Spleen (tissue), 11 donors: ENCODE measurements around the gene USPL1. TPM values are rescaled to one million over a fixed set of nuclear protein-coding genes. Genes with fewer than 3 reads are reported as not detected.

ENCODE experiments used
- DNase-seq: peaks from one replicate; pipeline ENCODE4 v3.0.0-alpha.2; 2020
- H3K27ac ChIP-seq, 8 donors: fragments of 200-600 bp; sonication (generic) in 7 of 8; 1 replicate in 4 of 8; 2 replicates in 4 of 8; pipeline versions ENCODE4 v1.5.0 to v1.8.0; 2016 to 2021; ENCODE audit warnings: inconsistent platforms in 4 of 8, mild to moderate bottlenecking in 4 of 8, moderate library complexity in 1 of 8
- H3K27me3 ChIP-seq, 7 donors: fragments of 200-600 bp; sonication (generic) in 6 of 7; replicated peaks in 1 of 7; 1 replicate in 4 of 7; 2 replicates in 3 of 7; pipeline versions ENCODE4 v1.5.0 to v1.8.0; 2016 to 2021; ENCODE audit warnings: inconsistent platforms in 3 of 7, mild to moderate bottlenecking in 1 of 7
- H3K36me3 ChIP-seq, 6 donors: fragments of 200-600 bp; sonication (generic) in 5 of 6; 1 replicate in 4 of 6; 2 replicates in 2 of 6; pipeline versions ENCODE4 v1.5.0 to v1.8.0; 2016 to 2021; ENCODE audit warnings: inconsistent platforms in 2 of 6
- H3K4me1 ChIP-seq, 6 donors: fragments of 200-600 bp; sonication (generic) in 5 of 6; 1 replicate in 3 of 6; 2 replicates in 3 of 6; pipeline versions ENCODE4 v1.5.0 to v1.8.0; 2016 to 2021; ENCODE audit warnings: inconsistent platforms in 3 of 6
- H3K4me3 ChIP-seq, 8 donors: fragments of 200-600 bp; sonication (generic) in 7 of 8; 1 replicate in 4 of 8; 2 replicates in 4 of 8; pipeline versions ENCODE4 v1.5.0 to v1.8.0; 2016 to 2021; ENCODE audit warnings: inconsistent platforms in 4 of 8, mild to moderate bottlenecking in 4 of 8, moderate library complexity in 2 of 8
- H3K9me3 ChIP-seq, 8 donors: fragments of 200-600 bp; sonication (generic) in 7 of 8; 1 replicate in 4 of 8; 2 replicates in 4 of 8; pipeline versions ENCODE4 v1.5.0 to v1.8.0; 2016 to 2021; ENCODE audit warnings: inconsistent platforms in 4 of 8
- POLR2A ChIP-seq, 3 donors: fragments of 450-650 bp; IDR thresholded peaks; one replicate each; pipeline ENCODE4 v1.5.1; 2017; ENCODE audit warnings: antibody characterized with exemption in 3 of 3, mild to moderate bottlenecking in 1 of 3
- POLR2AphosphoS5 ChIP-seq, 3 donors: sonication (generic); formaldehyde crosslinking; IDR thresholded peaks; one replicate each; pipeline ENCODE4 v1.5.1; 2017; ENCODE audit warnings: antibody characterized with exemption in 3 of 3
- WGBS, 5 donors: extraction: QIAGEN DNeasy Blood & Tissue Kit in 3 of 5; methylation state at CpG; one replicate each; pipeline versions ENCODE4 v1.1.5 to v1.1.7; 2013 to 2018; 5-methylcytosine and 5-hydroxymethylcytosine counted together
- intact Hi-C: fragments of 100-400 bp; cut with DNase I; formaldehyde crosslinking; loops from one replicate; pipeline ENCODE4 v1.15.0; 2023; ENCODE audit warnings: low total_unique reads
- polyA plus RNA-seq, 3 donors: library from polyadenylated mRNA; stranded (reverse); fragments of 200-250 nt; gene quantifications; one replicate each; pipeline ENCODE4 v1.2.1, GENCODE V29; 2013
- total RNA-seq, 7 donors: library from RNA; depleted of rRNA in 3 of 7; stranded (reverse); fragments of >200 nt in 3 of 7; fragmentation: NEBNext Ultra II Directional in 4 of 7; extraction: Animal tissue kit (Norgen Biotek cat#: 25700) in 4 of 7; gene quantifications; one replicate each; pipeline versions ENCODE4 v1.1.0 to v1.2.1, GENCODE V29; 2016 to 2021
- TF ChIP-seq, protein P1 (sequence below), 11 experiments: fragments of 200-600 bp in 7 of 11; fragments of 450-650 bp in 4 of 11; sonication (generic) in 4 of 11; IDR thresholded peaks in 8 of 11; conservative IDR thresholded peaks in 3 of 11; 1 replicate in 7 of 11; 2 replicates in 4 of 11; pipeline versions ENCODE4 v1.4.0 to v1.8.0; 2016 to 2021; ENCODE audit warnings: antibody characterized with exemption in 11 of 11, inconsistent platforms in 4 of 11, mild to moderate bottlenecking in 1 of 11
- donor health status: healthy with polysubstance abuse.
- donor health status: DM: no; HTN: no; CAD: no; lungs with moderate emphysema.
- donor health status: DM: no; HTN: no; CAD: no.
- donor health status: Bipolar disorder and iron deficiency.
- donor health status: healthy.
- donor health status: DM: no; HTN: no; CAD: no.
- donor health status: DM: yes; HTN: yes; CAD: no.

The USPL1 gene
- total and polyA plus RNA-seq, 10 donors, result 11.7 to 42.2 (median 26.6) TPM

DNA sequence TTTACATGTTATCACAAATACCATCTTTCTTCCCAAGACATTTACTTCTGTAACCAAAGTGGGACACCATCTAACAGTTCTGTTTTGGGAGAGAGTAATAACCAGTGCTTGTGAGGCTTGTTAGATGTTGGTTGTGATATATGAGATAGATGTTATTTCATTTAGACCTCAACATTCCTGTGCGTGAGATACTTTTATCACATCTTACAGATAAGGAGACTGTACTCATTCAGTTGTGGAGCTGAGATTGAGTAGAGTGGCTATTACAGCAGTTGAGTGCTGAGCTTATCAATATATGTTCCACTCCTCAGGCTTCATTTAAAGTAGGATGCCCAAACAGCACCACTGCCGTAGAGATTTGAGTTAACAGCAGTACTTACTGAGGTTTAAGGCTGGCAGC is 43.1 kb downstream of the USPL1 start:
- H3K9me3 ChIP-seq, result no peaks in the 10 kb centered on the region
- intact Hi-C loops, result no loop called here
- DNase-seq, result no peak
- no peaks in the 10 kb centered on the region for H3K27me3 ChIP-seq
- peaks cover 0 to 45% (median 28%) of the 10 kb centered on the region in 6 donors for H3K36me3 ChIP-seq
- H3K4me3 ChIP-seq, result no peak overlapping the region
- peak overlapping the region in 2 of 8 donors; percentile 69 to 70 for H3K27ac ChIP-seq
- WGBS, 5 donors, result 90 to 95% (median 91%) methylated on average over 2 of the region's 2 CpGs
- TF ChIP-seq POLR2AphosphoS5 (IDR thresholded peaks at IDR 0.05), result no peak
- TF ChIP-seq, protein P1, sequence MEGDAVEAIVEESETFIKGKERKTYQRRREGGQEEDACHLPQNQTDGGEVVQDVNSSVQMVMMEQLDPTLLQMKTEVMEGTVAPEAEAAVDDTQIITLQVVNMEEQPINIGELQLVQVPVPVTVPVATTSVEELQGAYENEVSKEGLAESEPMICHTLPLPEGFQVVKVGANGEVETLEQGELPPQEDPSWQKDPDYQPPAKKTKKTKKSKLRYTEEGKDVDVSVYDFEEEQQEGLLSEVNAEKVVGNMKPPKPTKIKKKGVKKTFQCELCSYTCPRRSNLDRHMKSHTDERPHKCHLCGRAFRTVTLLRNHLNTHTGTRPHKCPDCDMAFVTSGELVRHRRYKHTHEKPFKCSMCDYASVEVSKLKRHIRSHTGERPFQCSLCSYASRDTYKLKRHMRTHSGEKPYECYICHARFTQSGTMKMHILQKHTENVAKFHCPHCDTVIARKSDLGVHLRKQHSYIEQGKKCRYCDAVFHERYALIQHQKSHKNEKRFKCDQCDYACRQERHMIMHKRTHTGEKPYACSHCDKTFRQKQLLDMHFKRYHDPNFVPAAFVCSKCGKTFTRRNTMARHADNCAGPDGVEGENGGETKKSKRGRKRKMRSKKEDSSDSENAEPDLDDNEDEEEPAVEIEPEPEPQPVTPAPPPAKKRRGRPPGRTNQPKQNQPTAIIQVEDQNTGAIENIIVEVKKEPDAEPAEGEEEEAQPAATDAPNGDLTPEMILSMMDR (IDR thresholded peaks at IDR 0.05 in 8 of 11, conservative IDR thresholded peaks at IDR 0.05 in 3 of 11), result no peak
- TF ChIP-seq POLR2A (IDR thresholded peaks at IDR 0.05), result no peak
- H3K4me1 ChIP-seq, result peaks cover 4 to 70% (median 28%) of the 10 kb centered on the region in 6 donors

DNA sequence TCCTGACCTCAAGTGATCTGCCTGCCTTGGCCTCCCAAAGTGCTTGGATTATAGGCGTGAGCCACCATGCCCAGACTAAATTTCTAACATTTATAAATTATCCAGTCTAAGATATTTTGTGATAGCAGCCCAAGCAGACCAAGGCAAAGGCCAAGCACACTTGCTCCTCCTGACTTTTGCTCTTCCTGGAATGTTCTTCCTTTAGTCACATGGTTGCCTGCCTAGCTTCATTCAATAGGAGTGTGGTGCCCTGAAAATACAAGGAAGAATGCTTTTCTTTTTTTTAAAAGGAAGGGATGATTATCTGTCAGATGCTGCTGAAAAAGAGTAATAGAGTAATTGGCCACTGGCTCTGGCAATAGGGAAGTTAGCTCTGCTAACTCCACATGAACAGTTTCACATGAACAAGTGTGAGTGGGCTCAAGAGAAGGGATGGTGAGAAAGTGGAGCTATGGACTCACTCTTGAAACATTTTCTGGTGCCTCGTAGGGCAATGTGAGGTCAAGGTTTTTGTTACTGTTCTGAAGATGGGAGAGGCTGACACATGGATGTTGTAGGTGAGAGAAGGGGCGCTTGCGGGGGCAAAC is 47.1 kb downstream of the USPL1 start:
- 90 to 96% (median 93%) methylated on average over 4 of the region's 4 CpGs for WGBS, 5 donors
- TF ChIP-seq POLR2AphosphoS5 (IDR thresholded peaks at IDR 0.05) (no peak), POLR2A (IDR thresholded peaks at IDR 0.05) (no peak)
- TF ChIP-seq, protein P1 (IDR thresholded peaks at IDR 0.05 in 8 of 11, conservative IDR thresholded peaks at IDR 0.05 in 3 of 11), result no peak
- H3K4me1 ChIP-seq, result peaks cover 4 to 66% (median 30%) of the 10 kb centered on the region in 6 donors

DNA sequence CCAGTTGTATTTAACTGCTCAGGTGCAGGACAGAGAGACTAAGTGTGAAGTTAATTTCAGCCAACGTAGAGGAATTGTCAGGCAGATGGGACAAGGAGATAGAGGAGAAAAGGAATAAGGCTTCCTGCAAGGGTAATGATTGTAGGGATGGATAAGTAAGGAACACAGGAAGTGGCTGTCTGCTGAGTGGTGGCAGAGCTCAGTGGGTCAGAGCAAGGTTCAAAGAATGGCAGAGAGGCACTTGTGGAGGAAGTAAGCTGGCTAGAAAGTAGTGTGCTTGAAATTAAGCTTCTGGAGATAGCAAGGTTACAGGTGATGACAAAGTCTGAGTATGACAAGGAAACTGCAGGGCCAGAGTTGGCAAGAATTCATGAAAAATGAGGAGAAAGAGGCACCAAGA is 47.9 kb downstream of the USPL1 start:
- H3K27ac ChIP-seq, result peak overlapping the region in 1 of 8 donors; percentile 11
- intact Hi-C loops, result no loop called here
- H3K9me3 ChIP-seq, result no peaks in the 10 kb centered on the region
- no peaks in the 10 kb centered on the region for H3K27me3 ChIP-seq
- H3K4me3 ChIP-seq, result no peak overlapping the region
- H3K4me1 ChIP-seq, result peaks cover 4 to 57% (median 28%) of the 10 kb centered on the region in 6 donors
- H3K36me3 ChIP-seq, result no peaks in the 10 kb centered on the region
- DNase-seq, result no peak
- 17 to 38% (median 29%) methylated on average over 1 of the region's 1 CpG for WGBS, 5 donors
- TF ChIP-seq POLR2AphosphoS5 (IDR thresholded peaks at IDR 0.05) (no peak), POLR2A (IDR thresholded peaks at IDR 0.05) (no peak)
- TF ChIP-seq, protein P1 (IDR thresholded peaks at IDR 0.05 in 8 of 11, conservative IDR thresholded peaks at IDR 0.05 in 3 of 11), result no peak

More for the DNA sequence above, 47.1 kb downstream of the USPL1 start:
- no peak for DNase-seq
- no peak overlapping the region for H3K4me3 ChIP-seq
- H3K27me3 ChIP-seq, result no peaks in the 10 kb centered on the region
- H3K36me3 ChIP-seq, result peaks cover 0 to 7% (median 2%) of the 10 kb centered on the region in 6 donors
- no peaks in the 10 kb centered on the region for H3K9me3 ChIP-seq
- H3K27ac ChIP-seq, result peak overlapping the region in 2 of 8 donors; percentile 11 to 14
- intact Hi-C loops, result no loop called here

DNA sequence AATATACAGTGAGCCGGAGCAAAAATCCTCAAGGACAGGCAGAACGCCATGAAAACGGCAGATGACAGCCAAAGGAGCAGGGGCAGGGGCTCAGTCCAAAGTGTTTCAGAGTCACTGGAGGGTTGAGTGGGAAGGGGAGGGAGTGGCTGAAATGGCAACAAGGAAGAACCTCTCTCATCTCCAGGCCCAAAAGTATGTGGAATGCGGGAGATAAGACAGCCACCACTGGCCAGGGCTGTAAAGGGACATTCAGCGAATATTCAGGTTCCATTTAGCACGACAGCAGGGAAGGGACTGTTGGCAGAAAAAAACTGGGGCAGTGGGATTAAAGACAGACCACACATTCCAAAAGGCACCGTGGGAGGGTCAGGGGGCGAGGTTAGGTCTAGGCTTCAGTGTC is 48.4 kb downstream of the USPL1 start:
- peaks cover 4 to 54% (median 28%) of the 10 kb centered on the region in 6 donors for H3K4me1 ChIP-seq
- 81 to 91% (median 88%) methylated on average over 8 of the region's 8 CpGs for WGBS, 5 donors

More for the DNA sequence above, 48.4 kb downstream of the USPL1 start:
- Histone ChIP-seq H3K36me3 (no peaks in the 10 kb centered on the region), H3K27ac (peak overlapping the region in 1 of 8 donors; percentile 11), H3K27me3 (no peaks in the 10 kb centered on the region), H3K4me3 (no peak overlapping the region), H3K9me3 (no peaks in the 10 kb centered on the region)
- DNase-seq, result no peak
- intact Hi-C loops, result no loop called here
- TF ChIP-seq POLR2A (IDR thresholded peaks at IDR 0.05) (no peak), POLR2AphosphoS5 (IDR thresholded peaks at IDR 0.05) (no peak)
- TF ChIP-seq, protein P1 (IDR thresholded peaks at IDR 0.05 in 8 of 11, conservative IDR thresholded peaks at IDR 0.05 in 3 of 11), result no peak
